Neuronal stem cell (in vitro differentiated cells): ENCODE measurements around the gene VIL1.

Experiments used
- DNase-seq: peaks from one replicate; pipeline ENCODE4 v3.0.0-alpha.2; 2013; ENCODE audit warnings: low spot score
- H2AFZ ChIP-seq: one replicate; pipeline ENCODE4 v1.6.1; 2013; ENCODE audit warnings: mild to moderate bottlenecking, low read length, inconsistent platforms
- H2AK5ac ChIP-seq: 2 replicates; pipeline ENCODE4 v1.6.1; 2013; ENCODE audit warnings: low read depth, mild to moderate bottlenecking, inconsistent platforms, low read length, moderate library complexity, mixed read lengths
- H2BK120ac ChIP-seq: 2 replicates; pipeline ENCODE4 v1.6.1; 2013; ENCODE audit warnings: low read depth, mild to moderate bottlenecking, inconsistent platforms, low read length, moderate library complexity, mixed read lengths
- H2BK12ac ChIP-seq: one replicate; pipeline ENCODE4 v1.6.1; 2013; ENCODE audit warnings: low read length, inconsistent platforms
- H2BK15ac ChIP-seq: 2 replicates; pipeline ENCODE4 v1.6.1; 2013; ENCODE audit warnings: mild to moderate bottlenecking, low read length, inconsistent platforms, mixed read lengths
- H2BK5ac ChIP-seq: one replicate; pipeline ENCODE4 v1.6.1; 2013; ENCODE audit warnings: inconsistent platforms, mild to moderate bottlenecking, low read length, moderate library complexity
- H3K14ac ChIP-seq: one replicate; pipeline ENCODE4 v1.6.1; 2013; ENCODE audit warnings: low read length, inconsistent platforms
- H3K18ac ChIP-seq: 2 replicates; pipeline ENCODE4 v1.6.1; 2013; ENCODE audit warnings: low read length, inconsistent platforms
- H3K23ac ChIP-seq: 2 replicates; pipeline ENCODE4 v1.6.1; 2013; ENCODE audit warnings: low read depth, mild to moderate bottlenecking, mixed read lengths, low read length, inconsistent platforms; ENCODE audit not compliant: poor library complexity
- H3K27ac ChIP-seq: replicated peaks from 3 replicates; pipeline ENCODE4 v1.5.1; 2013; ENCODE audit warnings: low read length, inconsistent platforms
- H3K27me3 ChIP-seq, 3 experiments: 2 replicates each; pipeline ENCODE4 v1.6.1; 2013; ENCODE audit warnings: low read length in 3 of 3, mild to moderate bottlenecking in 2 of 3, inconsistent platforms in 1 of 3, low read depth in 1 of 3, mixed read lengths in 1 of 3, moderate library complexity in 1 of 3; ENCODE audit not compliant: control insufficient read depth in 3 of 3, insufficient read depth in 3 of 3
- H3K36me3 ChIP-seq, 2 donors: replicated peaks in 1 of 2; 2 replicates each; pipeline ENCODE4 v1.6.1; 2013; ENCODE audit warnings: low read length in 2 of 2; ENCODE audit not compliant: control insufficient read depth in 2 of 2, insufficient read depth in 2 of 2
- H3K4ac ChIP-seq: 2 replicates; pipeline ENCODE4 v1.6.1; 2013; ENCODE audit warnings: inconsistent platforms, mild to moderate bottlenecking, low read length, moderate library complexity
- H3K4me1 ChIP-seq, 2 donors: 1 replicate in 1 of 2; 2 replicates in 1 of 2; pipeline ENCODE4 v1.6.1; 2013; ENCODE audit warnings: low read length in 2 of 2, low read depth in 1 of 2; ENCODE audit not compliant: control insufficient read depth in 2 of 2, insufficient read depth in 1 of 2
- H3K4me2 ChIP-seq: one replicate; pipeline ENCODE4 v1.6.1; 2013; ENCODE audit warnings: mild to moderate bottlenecking, low read length, inconsistent platforms; ENCODE audit not compliant: insufficient read depth, poor library complexity, severe bottlenecking
- H3K4me3 ChIP-seq, 2 donors: 2 replicates each; pipeline ENCODE4 v1.5.1; 2013; ENCODE audit warnings: low read length in 2 of 2, mild to moderate bottlenecking in 2 of 2, inconsistent platforms in 1 of 2, moderate library complexity in 1 of 2
- H3K79me1 ChIP-seq: one replicate; pipeline ENCODE4 v1.6.1; 2013; ENCODE audit warnings: low read depth, mild to moderate bottlenecking, inconsistent platforms, low read length, moderate library complexity
- H3K9ac ChIP-seq: one replicate; pipeline ENCODE4 v1.6.1; 2013; ENCODE audit warnings: mild to moderate bottlenecking, low read depth, low read length, inconsistent platforms; ENCODE audit not compliant: poor library complexity
- H3K9me3 ChIP-seq, 2 donors: replicated peaks in 1 of 2; 2 replicates each; pipeline versions ENCODE3 to v1.6.1; 2013; ENCODE audit warnings: low read length in 2 of 2, mild to moderate bottlenecking in 2 of 2, inconsistent platforms in 1 of 2, low read depth in 1 of 2, mixed read lengths in 1 of 2, moderate library complexity in 1 of 2; ENCODE audit not compliant: control insufficient read depth in 2 of 2, insufficient read depth in 1 of 2
- H4K8ac ChIP-seq: one replicate; pipeline ENCODE4 v1.6.1; 2013; ENCODE audit warnings: low read depth, mild to moderate bottlenecking, inconsistent platforms, low read length, moderate library complexity
- H4K91ac ChIP-seq: one replicate; pipeline ENCODE4 v1.6.1; 2013; ENCODE audit warnings: low read length, low read depth, mild to moderate bottlenecking, inconsistent platforms; ENCODE audit not compliant: poor library complexity
- WGBS, 2 donors: extraction: QIAGEN DNeasy Blood & Tissue Kit; methylation state at CpG; one replicate each; pipeline ENCODE4 v1.1.7; 2013; ENCODE audit warnings: missing lambda C conversion rate in 2 of 2, mixed read lengths in 1 of 2; ENCODE audit not compliant: insufficient read length in 2 of 2, insufficient replicate concordance in 1 of 2; ENCODE audit errors: extremely low coverage in 2 of 2; 5-methylcytosine and 5-hydroxymethylcytosine counted together

Gene VIL1

DNA sequence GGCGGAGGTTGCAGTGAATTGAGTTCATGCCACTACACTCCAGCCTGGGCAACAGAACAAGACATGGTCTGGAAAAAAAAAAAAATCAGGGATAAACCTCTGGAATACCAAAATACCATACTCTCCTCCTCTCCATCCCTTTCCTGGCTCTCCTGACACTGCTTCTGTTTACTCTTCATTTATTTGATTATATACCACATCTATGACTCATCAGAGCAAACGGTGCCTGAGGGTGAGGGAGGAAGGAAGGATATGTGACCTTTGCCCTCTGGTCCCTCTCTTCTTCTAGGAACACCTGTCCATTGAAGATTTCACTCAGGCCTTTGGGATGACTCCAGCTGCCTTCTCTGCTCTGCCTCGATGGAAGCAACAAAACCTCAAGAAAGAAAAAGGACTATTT lies 30.0 kb downstream of the VIL1 start:
- no peaks in the 10 kb centered on the region for H3K79me1 ChIP-seq
- no peak overlapping the region for H2AFZ ChIP-seq
- H3K4ac ChIP-seq, result no peak overlapping the region
- H2BK12ac ChIP-seq, result no peak overlapping the region
- DNase-seq, result no peak
- no peak overlapping the region for H4K91ac ChIP-seq
- no peak overlapping the region for H2AK5ac ChIP-seq
- no peak overlapping the region for H3K27ac ChIP-seq
- H3K4me2 ChIP-seq, result no peak overlapping the region
- no peak overlapping the region for H3K18ac ChIP-seq
- no peak overlapping the region for H4K8ac ChIP-seq
- no peak overlapping the region for H2BK120ac ChIP-seq
- no peak overlapping the region for H2BK5ac ChIP-seq
- H3K14ac ChIP-seq, result no peak overlapping the region
- peaks cover 0 to 2% of the 10 kb centered on the region in 2 donors for H3K9me3 ChIP-seq
- H2BK15ac ChIP-seq, result no peak overlapping the region
- peaks cover 9 to 81% of the 10 kb centered on the region in 2 donors for H3K36me3 ChIP-seq
- H3K4me1 ChIP-seq, result no peaks in the 10 kb centered on the region
- H3K4me3 ChIP-seq, result no peak overlapping the region
- no CpG with 5 or more reads among the region's 3 CpGs for WGBS, 2 donors
- no peaks in the 10 kb centered on the region for H3K27me3 ChIP-seq
- H3K23ac ChIP-seq, result no peak overlapping the region
- H3K9ac ChIP-seq, result no peak overlapping the region

DNA sequence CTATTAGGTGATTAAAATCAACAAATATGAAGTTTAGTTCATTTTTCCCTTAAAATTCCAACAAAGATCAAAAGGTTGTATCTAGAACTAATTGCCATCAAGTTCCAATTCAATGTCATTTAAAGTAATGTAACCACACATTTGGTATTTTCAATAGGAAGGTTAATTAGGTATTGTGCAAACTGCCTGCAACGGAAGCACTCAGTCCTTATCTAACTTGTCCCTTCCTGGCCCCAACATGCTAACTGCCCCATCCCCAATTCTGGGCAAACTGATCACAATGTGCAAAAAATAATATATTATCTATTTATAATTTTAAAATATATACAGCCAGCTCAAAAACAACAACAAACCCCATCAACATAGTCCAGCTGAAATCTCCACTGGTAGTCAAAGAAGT lies 33.2 kb downstream of the VIL1 start:
- Histone ChIP-seq H2BK12ac (no peak overlapping the region), H2BK5ac (no peak overlapping the region), H3K4me3 (no peak overlapping the region), H2AFZ (no peak overlapping the region), H3K9me3 (peaks cover 0 to 2% of the 10 kb centered on the region in 2 donors), H3K4ac (no peak overlapping the region), H3K23ac (no peak overlapping the region), H3K18ac (no peak overlapping the region), H3K4me2 (no peak overlapping the region), H2AK5ac (no peak overlapping the region), H2BK120ac (no peak overlapping the region), H2BK15ac (no peak overlapping the region), H3K14ac (no peak overlapping the region), H3K9ac (no peak overlapping the region), H3K36me3 (peaks cover 16 to 98% of the 10 kb centered on the region in 2 donors), H4K8ac (no peak overlapping the region), H3K27ac (no peak overlapping the region), H3K27me3 (no peaks in the 10 kb centered on the region), H3K79me1 (no peaks in the 10 kb centered on the region), H3K4me1 (no peaks in the 10 kb centered on the region), H4K91ac (no peak overlapping the region)
- no peak for DNase-seq
- WGBS, 2 donors, result no CpG with 5 or more reads among the region's 1 CpG

- Histone ChIP-seq H2BK12ac (no peak overlapping the region), H4K8ac (no peak overlapping the region), H3K36me3 (peaks cover 17 to 93% of the 10 kb centered on the region in 2 donors), H3K9ac (no peak overlapping the region), H3K79me1 (no peaks in the 10 kb centered on the region), H3K4ac (no peak overlapping the region), H3K27ac (no peak overlapping the region), H3K14ac (no peak overlapping the region), H3K18ac (no peak overlapping the region), H3K9me3 (no peaks in the 10 kb centered on the region), H2BK5ac (no peak overlapping the region), H3K23ac (no peak overlapping the region), H2BK15ac (no peak overlapping the region), H3K4me1 (no peaks in the 10 kb centered on the region), H4K91ac (no peak overlapping the region), H3K4me3 (no peak overlapping the region), H2BK120ac (no peak overlapping the region), H3K27me3 (no peaks in the 10 kb centered on the region), H2AFZ (no peak overlapping the region), H2AK5ac (no peak overlapping the region), H3K4me2 (no peak overlapping the region)
- no peak for DNase-seq
- no CpG with 5 or more reads among the region's 3 CpGs for WGBS, 2 donors
Observed at GRCh38 chr2:218456849-218457248, 37.9 kb downstream of the VIL1 start.

DNA sequence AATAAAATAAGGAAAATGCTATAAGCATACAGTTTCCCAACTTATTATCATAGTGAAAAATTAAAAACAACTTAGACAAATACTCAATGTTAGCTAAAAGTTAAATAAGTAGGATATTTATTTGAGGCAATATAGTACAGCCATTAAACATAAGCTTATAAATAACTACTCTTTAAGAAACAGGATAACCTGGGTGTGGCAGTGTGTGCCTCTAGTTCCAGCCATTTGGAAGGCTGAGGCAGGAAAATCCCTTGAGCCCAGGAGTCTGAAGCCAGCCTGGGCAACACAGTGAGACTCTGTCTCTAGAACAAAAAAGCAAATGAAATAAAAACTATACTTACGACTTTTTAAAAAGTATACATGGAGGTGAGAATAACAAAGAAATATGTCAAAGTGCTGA lies 39.7 kb downstream of the VIL1 start:
- no peaks in the 10 kb centered on the region for H3K79me1 ChIP-seq
- H3K4me3 ChIP-seq, result no peak overlapping the region
- no peak overlapping the region for H3K23ac ChIP-seq
- no peak overlapping the region for H4K91ac ChIP-seq
- no CpG with 5 or more reads among the region's 1 CpG for WGBS, 2 donors
- H3K9me3 ChIP-seq, result no peaks in the 10 kb centered on the region
- H3K36me3 ChIP-seq, result peaks cover 19 to 89% of the 10 kb centered on the region in 2 donors
- DNase-seq, result no peak
- H2AK5ac ChIP-seq, result no peak overlapping the region
- H2BK12ac ChIP-seq, result no peak overlapping the region
- no peak overlapping the region for H3K4ac ChIP-seq
- no peak overlapping the region for H2BK5ac ChIP-seq
- no peak overlapping the region for H2BK120ac ChIP-seq
- no peak overlapping the region for H3K18ac ChIP-seq
- H3K4me1 ChIP-seq, result no peaks in the 10 kb centered on the region
- H3K9ac ChIP-seq, result no peak overlapping the region
- H2AFZ ChIP-seq, result no peak overlapping the region
- no peaks in the 10 kb centered on the region for H3K27me3 ChIP-seq
- H3K27ac ChIP-seq, result no peak overlapping the region
- H3K4me2 ChIP-seq, result no peak overlapping the region
- no peak overlapping the region for H3K14ac ChIP-seq
- H4K8ac ChIP-seq, result no peak overlapping the region
- H2BK15ac ChIP-seq, result no peak overlapping the region
